Kidney capillary endothelial cell (primary cell): ENCODE measurements around the gene ZNF629.

Experiments used
- DNase-seq: peaks from one replicate; pipeline ENCODE4 v3.0.0-alpha.2; 2018; ENCODE audit warnings: low spot score

ZNF629 gene

DNA sequence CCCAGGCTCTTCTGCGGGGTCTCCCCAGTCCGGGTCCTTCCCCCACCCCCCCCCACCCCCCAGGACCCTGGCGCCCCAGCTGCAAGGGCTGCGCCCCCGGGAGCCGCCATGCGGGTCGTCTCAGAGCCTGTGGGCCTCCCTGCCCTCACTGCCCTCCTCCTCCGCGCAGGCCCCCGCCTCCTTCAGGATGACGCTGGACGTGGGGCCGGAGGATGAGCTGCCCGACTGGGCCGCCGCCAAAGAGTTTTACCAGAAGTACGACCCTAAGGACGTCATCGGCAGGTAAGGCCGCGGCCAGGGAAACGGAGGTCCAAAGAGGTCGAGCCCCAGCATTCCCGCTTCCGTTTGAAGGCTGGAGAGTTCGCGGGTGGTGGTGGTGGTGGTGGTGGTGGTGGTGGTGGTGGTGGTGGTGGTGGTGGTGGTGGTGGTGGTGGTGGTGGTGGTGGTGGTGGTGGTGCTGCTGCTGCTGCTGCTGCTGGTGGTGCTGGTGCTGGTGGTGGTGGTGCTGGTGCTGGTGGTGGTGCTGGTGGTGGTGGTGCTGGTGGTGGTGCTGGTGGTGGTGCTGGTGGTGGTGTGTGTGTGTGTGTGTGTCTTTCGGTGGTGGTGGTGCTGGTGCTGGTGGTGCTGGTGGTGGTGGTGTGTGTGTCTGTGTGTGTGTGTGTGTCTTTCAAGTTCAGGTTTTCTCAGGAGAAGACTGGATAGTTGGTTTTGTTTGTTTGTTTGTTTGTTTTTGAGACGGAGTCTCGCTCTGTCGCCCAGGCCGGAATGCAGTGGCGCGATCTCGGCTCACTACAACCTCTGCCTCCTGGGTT is 38.2 kb downstream of the ZNF629 start:
- DNase-seq = no peak

DNA sequence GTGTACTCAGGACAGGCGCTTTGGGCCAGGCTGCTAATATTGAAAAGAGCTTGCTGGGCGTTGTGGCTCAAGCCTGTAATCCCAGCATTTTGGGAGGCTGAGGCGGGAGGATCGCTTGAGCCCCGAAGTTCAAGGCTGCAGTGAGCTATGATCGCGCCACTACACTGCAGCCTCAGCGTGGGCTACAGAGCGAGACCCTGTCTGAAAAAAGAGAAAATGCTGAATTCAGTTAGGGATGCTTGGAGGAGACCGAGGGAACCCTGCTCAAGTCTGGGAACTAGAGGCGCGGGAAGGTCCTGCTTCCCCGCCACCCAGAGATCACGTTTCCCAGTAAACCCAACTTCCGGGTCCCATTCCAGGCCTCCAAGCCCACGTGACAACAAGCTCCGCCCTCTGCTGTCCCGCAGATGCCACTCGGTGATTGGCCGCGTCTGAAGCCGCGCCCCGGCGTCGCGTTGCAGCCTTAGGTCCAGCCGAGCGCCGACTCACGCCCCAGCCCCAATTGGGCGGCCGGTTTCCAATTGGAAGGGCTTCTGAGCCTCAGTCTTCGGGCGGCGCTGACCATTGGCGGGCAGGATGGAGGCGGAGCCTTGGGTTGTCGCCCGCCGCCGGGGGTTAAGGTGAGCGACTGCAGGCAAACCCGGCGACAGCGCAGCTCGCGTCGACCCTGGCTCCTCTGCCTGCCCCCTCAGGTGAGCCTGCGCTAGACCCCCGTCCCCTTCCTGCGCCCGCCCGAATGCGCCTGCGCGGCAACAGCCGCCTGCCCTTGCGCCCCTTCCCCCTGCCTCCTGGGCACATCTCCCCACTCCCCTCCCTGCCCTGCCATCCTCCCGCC is 39.0 kb downstream of the ZNF629 start, which contains the start of gene PHKG2:
Gene PHKG2, plus strand, starts transcription at position 627 of the 835 bp plus-strand sequence. CDS start 396 bp downstream, outside the sequence.
- peak; percentile 99 for DNase-seq

DNA sequence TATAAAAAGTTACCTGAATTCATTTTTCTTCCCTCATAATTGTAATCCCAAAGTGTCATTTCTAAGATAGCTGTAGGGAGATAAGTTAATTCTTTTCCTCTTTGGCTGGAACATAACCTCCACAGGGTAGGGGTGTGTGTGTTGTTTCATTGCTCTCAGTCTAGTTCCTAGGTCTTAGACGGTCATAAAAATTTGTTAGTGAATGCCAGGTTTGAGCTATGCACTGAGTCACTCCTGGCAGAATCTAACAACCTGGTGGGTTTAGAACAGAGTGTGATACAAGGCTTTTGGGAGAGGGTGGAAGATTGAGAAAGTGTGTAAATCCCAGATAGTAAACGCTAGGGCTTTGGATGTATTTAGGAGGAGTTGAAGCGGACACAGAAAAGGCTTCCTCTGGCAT is 39.7 kb downstream of the ZNF629 start:
- no peak for DNase-seq

DNA sequence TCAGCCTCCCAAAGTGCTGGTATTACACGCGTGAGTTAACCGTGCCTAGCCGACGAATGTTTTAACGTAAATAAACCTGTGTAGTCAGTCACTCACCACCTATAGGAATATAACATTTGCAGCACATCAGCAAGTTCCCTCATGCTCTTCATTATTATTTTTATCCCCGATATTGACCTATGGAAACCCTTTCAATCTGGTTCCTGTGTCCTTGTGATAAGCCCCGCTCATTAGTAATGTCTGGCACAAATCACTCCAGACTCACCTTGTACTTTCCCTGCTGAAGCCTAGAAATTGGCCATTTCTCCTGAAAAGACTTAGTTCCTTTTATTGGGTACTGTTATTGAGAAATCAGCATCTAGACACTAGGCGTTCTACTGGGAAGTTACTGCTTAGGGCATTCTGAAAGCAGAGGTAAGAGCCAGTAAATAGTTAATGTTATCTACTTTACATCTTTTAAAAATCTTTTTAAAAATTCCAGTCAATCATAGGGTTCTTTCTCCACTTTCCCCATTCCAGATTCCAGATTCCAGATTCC is 40.3 kb downstream of the ZNF629 start:
- DNase-seq = no peak

DNA sequence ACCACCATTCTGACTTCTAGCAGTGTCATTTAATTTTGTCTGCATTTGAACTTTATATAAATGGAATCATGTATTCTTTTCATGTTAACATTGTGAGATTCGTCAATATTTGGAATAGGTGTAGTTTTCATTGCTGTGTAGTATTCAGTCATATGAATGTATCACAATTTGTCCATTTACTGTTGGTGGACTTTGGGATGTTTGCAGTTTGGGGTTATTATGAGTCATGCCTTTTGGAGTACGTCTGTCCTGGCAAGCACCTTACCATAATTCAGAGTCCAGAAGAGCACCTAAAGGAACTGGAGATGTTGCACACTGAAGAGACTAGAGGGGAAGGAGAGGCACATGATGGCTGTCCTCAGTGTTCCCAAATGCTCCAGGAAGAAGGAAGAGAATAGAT is 41.9 kb downstream of the ZNF629 start:
- no peak for DNase-seq

DNA sequence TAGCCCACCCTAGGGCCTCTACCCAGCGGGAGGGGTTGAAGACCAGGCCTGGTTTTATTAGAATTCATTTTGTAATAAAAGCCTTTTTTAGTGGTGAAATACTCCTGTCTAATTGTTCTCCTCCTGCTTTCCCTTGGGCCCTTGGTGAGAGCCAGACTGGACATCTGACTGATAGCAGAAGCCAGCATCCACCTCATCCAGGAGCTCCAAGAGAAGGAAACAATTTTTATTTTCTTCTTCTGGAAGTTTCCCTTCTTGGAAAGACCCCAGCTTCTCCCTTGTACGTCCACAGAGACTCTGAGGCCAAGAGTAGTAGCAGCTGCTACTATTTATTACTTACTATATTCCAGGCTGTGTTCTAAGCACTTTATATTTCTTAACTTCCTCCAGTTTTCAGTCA is 42.8 kb downstream of the ZNF629 start:
- DNase-seq = no peak

DNA sequence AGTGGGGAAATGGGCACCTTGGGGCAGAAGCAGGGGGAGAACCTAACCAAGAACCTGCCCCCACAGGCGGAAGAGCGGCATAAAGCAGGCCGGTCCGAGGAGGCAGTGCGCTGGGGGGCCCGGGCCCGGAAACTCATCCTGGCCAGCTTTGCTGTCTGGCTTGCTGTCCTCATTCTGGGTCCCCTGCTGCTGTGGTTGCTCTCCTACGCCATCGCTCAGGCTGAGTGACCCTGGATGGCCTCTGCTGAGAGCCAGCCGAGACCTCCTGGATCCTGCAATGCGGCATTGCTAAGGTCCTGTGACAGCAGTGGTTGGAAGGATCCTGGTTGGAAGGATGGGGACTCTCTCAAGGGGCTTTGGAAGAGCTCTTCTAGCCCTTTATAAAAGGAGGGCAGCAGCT is 43.3 kb downstream of the ZNF629 start:
- DNase-seq = no peak

DNA sequence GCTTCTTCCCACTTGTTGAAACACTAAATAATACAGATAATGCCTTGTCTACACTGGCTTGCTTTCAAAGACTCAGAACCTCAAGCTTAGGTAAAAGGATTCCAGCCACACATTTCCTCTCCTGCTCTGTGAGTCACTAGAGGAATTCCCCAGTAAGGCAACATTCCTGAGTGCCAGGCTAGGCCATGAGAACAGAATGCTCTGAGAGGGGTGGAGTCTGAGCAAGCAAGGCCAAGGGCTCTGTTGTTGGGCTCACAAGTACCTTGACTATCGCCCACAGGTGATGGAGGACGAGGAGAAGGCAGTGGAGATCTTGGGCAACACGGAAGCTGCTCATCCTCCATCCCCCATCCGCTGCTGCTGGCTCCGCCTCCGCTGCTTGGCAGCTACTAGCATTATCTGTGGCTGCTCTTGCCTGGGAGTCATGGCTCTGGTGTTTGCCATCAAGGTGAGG is 45.5 kb downstream of the ZNF629 start:
- peak; percentile 83 for DNase-seq

DNA sequence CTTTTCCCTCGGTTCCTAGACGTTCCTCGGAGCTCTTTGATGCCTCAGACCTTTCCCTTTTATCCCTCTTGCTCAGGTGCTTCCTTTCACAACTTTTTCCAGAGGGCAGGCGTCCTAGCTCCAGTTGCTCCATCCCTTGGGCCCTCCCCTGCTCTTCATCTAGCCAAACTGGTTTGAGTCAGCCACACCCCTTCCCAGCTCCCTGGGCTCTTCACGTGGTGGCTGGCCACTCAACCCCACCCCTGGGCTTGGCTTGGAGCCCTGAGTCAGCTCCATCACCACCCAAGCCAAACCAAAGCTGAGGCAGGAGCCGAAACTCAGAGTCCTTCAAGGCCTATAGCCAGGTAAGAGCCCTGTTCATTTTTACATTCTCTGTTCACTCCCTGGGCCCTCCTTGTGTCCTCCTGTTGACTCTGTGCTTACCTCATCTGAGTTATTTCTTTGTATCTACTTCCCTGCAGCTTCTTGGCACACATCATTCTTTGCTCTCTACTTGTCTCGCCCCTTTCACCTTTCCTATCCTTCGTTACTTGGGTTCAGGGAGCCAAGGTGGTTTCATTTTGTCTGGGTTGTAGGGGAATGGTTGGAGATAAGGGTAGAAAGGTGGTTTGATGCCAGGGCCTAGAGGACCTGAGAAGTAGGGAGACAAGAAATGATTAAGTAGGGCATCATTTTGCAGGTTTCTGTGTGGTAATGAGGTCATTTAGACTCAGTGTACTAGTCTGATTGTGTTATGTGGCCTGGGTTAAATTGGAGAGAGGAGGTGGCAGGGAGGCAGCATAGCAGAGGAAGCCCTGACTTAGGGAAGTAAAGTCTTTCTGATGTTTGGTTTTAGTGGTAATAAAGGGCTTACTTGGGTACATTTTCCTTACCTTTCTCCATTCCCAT is 46.4 kb downstream of the ZNF629 start:
- DNase-seq = no peak

DNA sequence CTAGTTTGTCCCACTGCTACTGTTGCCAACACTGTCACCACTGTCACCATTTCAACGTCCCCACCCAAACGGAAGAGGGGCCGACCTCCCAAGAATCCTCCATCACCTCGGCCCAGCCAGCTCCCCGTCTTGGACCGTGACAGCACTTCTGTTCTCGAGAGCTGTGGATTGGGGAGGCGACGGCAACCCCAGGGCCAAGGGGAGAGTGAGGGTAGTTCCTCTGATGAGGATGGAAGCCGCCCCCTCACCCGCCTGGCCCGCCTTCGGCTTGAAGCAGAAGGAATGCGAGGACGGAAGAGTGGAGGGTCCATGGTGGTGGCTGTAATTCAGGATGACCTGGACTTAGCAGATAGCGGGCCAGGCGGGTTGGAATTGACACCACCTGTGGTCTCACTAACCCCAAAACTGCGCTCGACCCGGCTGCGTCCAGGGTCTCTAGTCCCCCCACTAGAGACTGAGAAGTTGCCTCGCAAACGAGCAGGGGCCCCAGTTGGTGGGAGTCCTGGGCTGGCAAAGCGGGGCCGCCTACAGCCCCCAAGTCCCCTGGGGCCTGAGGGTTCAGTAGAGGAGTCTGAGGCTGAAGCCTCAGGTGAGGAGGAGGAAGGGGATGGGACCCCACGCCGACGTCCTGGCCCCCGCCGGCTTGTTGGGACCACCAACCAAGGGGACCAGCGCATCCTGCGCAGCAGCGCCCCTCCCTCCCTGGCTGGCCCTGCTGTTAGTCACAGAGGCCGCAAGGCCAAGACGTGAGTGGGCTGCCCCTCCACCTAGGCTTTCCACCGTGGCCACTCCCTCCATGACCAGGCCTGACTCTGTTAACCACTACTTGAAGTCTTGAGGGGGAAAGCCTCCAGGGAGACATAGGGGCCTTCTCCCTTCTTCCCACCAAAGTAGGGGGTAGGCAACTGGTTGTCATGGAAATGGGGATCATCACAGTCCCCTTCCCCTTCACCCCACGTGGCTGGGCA is 47.7 kb downstream of the ZNF629 start:
- DNase-seq = no peak

DNA sequence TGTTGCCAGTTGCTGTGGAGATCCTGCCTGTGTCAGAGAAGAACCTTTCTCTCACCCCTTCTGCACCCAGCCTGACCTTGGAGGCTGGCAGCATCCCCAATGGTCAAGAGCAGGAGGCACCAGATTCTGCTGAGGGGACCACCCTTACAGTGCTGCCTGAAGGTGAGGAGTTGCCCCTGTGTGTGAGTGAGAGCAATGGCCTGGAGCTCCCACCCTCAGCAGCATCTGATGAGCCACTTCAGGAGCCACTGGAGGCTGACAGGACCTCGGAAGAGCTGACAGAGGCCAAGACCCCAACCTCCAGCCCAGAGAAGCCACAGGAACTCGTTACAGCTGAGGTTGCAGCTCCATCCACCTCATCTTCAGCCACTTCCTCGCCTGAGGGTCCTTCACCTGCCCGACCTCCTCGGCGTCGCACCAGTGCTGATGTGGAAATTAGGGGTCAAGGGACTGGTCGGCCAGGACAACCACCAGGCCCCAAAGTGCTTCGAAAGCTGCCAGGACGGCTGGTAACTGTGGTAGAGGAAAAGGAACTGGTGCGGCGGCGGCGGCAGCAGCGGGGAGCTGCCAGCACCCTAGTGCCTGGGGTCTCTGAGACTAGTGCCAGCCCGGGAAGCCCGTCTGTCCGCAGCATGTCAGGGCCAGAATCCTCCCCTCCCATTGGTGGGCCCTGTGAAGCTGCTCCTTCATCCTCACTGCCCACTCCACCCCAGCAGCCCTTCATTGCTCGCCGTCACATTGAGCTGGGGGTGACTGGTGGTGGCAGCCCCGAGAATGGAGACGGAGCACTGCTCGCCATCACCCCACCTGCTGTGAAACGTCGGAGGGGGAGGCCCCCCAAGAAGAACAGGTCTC is 49.0 kb downstream of the ZNF629 start:
- DNase-seq = no peak

DNA sequence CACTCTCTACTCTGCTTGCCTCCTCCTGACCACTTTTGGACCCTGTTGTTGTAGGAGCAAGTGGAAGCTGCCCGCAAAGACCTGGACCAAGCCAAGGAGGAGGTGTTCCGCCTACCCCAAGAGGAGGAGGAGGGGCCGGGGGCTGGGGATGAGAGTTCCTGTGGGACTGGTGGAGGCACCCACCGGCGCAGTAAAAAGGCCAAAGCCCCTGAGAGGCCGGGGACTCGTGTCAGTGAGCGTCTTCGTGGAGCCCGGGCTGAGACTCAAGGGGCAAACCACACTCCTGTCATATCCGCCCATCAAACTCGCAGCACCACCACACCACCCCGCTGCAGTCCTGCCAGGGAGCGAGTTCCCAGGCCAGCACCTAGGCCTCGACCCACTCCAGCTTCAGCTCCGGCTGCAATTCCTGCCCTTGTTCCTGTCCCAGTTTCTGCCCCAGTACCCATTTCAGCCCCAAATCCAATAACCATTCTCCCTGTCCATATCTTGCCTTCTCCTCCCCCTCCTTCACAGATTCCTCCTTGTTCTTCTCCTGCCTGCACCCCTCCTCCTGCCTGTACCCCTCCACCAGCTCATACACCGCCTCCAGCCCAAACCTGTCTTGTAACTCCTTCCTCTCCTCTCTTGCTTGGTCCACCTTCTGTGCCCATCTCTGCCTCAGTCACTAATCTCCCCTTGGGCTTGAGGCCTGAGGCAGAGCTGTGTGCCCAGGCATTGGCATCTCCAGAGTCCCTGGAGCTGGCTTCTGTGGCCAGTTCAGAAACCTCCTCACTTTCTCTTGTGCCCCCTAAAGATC is 49.8 kb downstream of the ZNF629 start:
- DNase-seq = no peak

DNA sequence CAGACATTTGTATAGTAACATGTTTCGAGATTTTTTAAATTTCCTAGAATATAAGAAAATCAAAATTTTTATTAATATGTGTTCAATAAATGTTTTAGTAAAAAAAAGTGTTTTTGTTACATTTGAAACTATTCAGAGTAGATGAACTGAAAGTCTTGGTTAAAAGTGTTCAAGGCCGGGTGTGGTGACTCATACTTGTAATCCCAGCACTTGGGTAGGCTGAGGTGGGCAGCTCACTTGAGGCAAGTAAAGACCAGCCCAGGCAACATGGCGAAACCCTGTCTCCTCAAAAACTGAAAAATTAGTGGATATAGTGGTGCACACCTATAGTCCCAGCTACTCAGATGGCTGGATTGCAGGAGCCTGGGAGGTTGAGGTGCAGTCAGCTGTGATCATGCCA is 55.6 kb downstream of the ZNF629 start:
- DNase-seq = no peak

DNA sequence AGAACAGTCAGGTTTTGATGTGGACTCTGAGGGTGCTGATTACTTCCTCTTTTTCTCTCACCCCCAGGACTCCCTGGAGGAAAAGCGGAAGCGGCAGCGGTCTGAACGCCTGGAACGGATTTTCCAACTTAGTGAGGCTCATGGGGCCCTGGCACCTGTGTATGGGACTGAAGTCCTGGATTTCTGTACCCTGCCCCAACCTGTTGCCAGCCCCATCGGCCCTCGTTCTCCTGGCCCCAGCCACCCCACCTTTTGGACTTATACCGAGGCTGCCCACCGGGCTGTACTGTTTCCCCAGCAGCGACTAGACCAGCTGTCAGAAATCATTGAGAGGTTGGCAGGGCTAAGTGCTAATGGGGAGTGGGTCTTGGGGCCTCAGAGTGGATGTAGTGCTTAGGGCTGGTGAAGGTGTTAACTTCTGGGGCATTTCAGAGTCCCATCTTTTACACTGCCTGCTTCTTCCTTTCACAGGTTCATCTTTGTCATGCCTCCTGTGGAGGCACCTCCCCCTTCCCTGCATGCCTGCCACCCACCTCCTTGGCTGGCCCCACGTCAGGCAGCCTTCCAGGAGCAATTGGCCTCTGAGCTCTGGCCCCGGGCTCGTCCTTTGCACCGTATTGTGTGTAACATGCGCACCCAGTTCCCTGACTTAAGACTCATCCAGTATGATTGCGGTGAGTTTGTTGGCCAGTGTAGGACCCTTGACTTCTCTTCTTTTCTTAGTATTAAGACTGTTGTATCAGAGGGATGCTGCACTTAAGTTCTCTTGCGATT is 57.9 kb downstream of the ZNF629 start:
- no peak for DNase-seq
